ENCODE data around the gene TENT5C. TPM values are rescaled to one million over a fixed set of nuclear protein-coding genes. Genes with fewer than 3 reads are reported as not detected.

The TENT5C gene
- total RNA-seq, 1 donor from 2014 or later: 3.5 TPM

GRCh38 chr1:117579221-117579906 is 26.5 kb upstream of the TENT5C start:
- Mint-ChIP-seq H3K27ac (no peak overlapping the region), H3K36me3 (ENCODE audit: low read depth) (no peaks in the 10 kb centered on the region), H3K27me3 (no peaks in the 10 kb centered on the region), H3K9me3 (no peaks in the 10 kb centered on the region), H3K4me1 (no peaks in the 10 kb centered on the region), H3K4me3 (no peak overlapping the region)
- no peak for DNase-seq
- intact Hi-C loops (cut with micrococcal nuclease): no loop called here

- H3K36me3 Mint-ChIP-seq (ENCODE audit: low read depth): no peaks in the 10 kb centered on the region
- no peak overlapping the region for H3K4me3 Mint-ChIP-seq
Measured at GRCh38 chr1:117580436-117580835, 25.4 kb upstream of the TENT5C start.

GRCh38 chr1:117580882-117581281 is 25.0 kb upstream of the TENT5C start:
- no peak for DNase-seq
- no peaks in the 10 kb centered on the region for H3K4me1 Mint-ChIP-seq
- no peak overlapping the region for H3K4me3 Mint-ChIP-seq
- intact Hi-C loops (cut with micrococcal nuclease): no loop called here
- H3K27me3 Mint-ChIP-seq: no peaks in the 10 kb centered on the region
- H3K9me3 Mint-ChIP-seq: no peaks in the 10 kb centered on the region
- no peak overlapping the region for H3K27ac Mint-ChIP-seq
- H3K36me3 Mint-ChIP-seq (ENCODE audit: low read depth): no peaks in the 10 kb centered on the region

More at GRCh38 chr1:117580436-117580835, 25.4 kb upstream of the TENT5C start:
- no peaks in the 10 kb centered on the region for H3K9me3 Mint-ChIP-seq
- no peaks in the 10 kb centered on the region for H3K4me1 Mint-ChIP-seq
- no peaks in the 10 kb centered on the region for H3K27me3 Mint-ChIP-seq
- intact Hi-C loops (cut with micrococcal nuclease): no loop called here
- no peak for DNase-seq
- no peak overlapping the region for H3K27ac Mint-ChIP-seq

- intact Hi-C loops (cut with micrococcal nuclease): no loop called here
- H3K36me3 Mint-ChIP-seq (ENCODE audit: low read depth): no peaks in the 10 kb centered on the region
- no peaks in the 10 kb centered on the region for H3K27me3 Mint-ChIP-seq
- DNase-seq: no peak
- H3K4me1 Mint-ChIP-seq: no peaks in the 10 kb centered on the region
- no peak overlapping the region for H3K27ac Mint-ChIP-seq
- no peak overlapping the region for H3K4me3 Mint-ChIP-seq
- no peaks in the 10 kb centered on the region for H3K9me3 Mint-ChIP-seq
Measured at GRCh38 chr1:117581391-117581943, 24.4 kb upstream of the TENT5C start.

- intact Hi-C loops (cut with micrococcal nuclease): no loop called here
- Mint-ChIP-seq H3K4me1 (no peaks in the 10 kb centered on the region), H3K4me3 (no peak overlapping the region), H3K9me3 (no peaks in the 10 kb centered on the region), H3K27me3 (no peaks in the 10 kb centered on the region), H3K36me3 (ENCODE audit: low read depth) (no peaks in the 10 kb centered on the region), H3K27ac (no peak overlapping the region)
- DNase-seq: no peak
Measured at GRCh38 chr1:117582451-117582850, 23.4 kb upstream of the TENT5C start.

- Mint-ChIP-seq H3K27me3 (no peaks in the 10 kb centered on the region), H3K36me3 (ENCODE audit: low read depth) (no peaks in the 10 kb centered on the region), H3K27ac (no peak overlapping the region), H3K4me1 (no peaks in the 10 kb centered on the region), H3K4me3 (no peak overlapping the region), H3K9me3 (no peaks in the 10 kb centered on the region)
- no peak for DNase-seq
- intact Hi-C loops (cut with micrococcal nuclease): no loop called here
Measured at GRCh38 chr1:117583247-117583646, 22.6 kb upstream of the TENT5C start.

GRCh38 chr1:117584181-117584580 is 21.7 kb upstream of the TENT5C start:
- H3K36me3 Mint-ChIP-seq (ENCODE audit: low read depth): no peaks in the 10 kb centered on the region
- peaks cover 3% of the 10 kb centered on the region for H3K27me3 Mint-ChIP-seq
- intact Hi-C loops (cut with micrococcal nuclease): no loop called here
- no peaks in the 10 kb centered on the region for H3K9me3 Mint-ChIP-seq
- H3K4me1 Mint-ChIP-seq: no peaks in the 10 kb centered on the region
- DNase-seq: no peak
- H3K4me3 Mint-ChIP-seq: no peak overlapping the region
- H3K27ac Mint-ChIP-seq: no peak overlapping the region

- no peak for DNase-seq
- Mint-ChIP-seq H3K9me3 (no peaks in the 10 kb centered on the region), H3K27me3 (peaks cover 3% of the 10 kb centered on the region), H3K4me1 (no peaks in the 10 kb centered on the region), H3K36me3 (ENCODE audit: low read depth) (no peaks in the 10 kb centered on the region), H3K4me3 (no peak overlapping the region), H3K27ac (no peak overlapping the region)
- intact Hi-C loops (cut with micrococcal nuclease): no loop called here
Measured at GRCh38 chr1:117585086-117585485, 20.8 kb upstream of the TENT5C start.

- DNase-seq: no peak
- Mint-ChIP-seq H3K4me3 (no peak overlapping the region), H3K9me3 (no peaks in the 10 kb centered on the region), H3K27me3 (peaks cover 9% of the 10 kb centered on the region), H3K27ac (no peak overlapping the region), H3K36me3 (ENCODE audit: low read depth) (no peaks in the 10 kb centered on the region), H3K4me1 (no peaks in the 10 kb centered on the region)
- intact Hi-C loops (cut with micrococcal nuclease): no loop called here
Measured at GRCh38 chr1:117586337-117586736, 19.5 kb upstream of the TENT5C start.

GRCh38 chr1:117586747-117587498 is 18.9 kb upstream of the TENT5C start:
- Mint-ChIP-seq H3K9me3 (no peaks in the 10 kb centered on the region), H3K4me3 (no peak overlapping the region), H3K36me3 (ENCODE audit: low read depth) (no peaks in the 10 kb centered on the region), H3K4me1 (no peaks in the 10 kb centered on the region), H3K27ac (no peak overlapping the region), H3K27me3 (peaks cover 11% of the 10 kb centered on the region)
- intact Hi-C loops (cut with micrococcal nuclease): no loop called here
- no peak for DNase-seq

- no peak overlapping the region for H3K27ac Mint-ChIP-seq
- H3K4me3 Mint-ChIP-seq: no peak overlapping the region
- no peaks in the 10 kb centered on the region for H3K36me3 Mint-ChIP-seq (ENCODE audit: low read depth)
- peaks cover 15% of the 10 kb centered on the region for H3K27me3 Mint-ChIP-seq
- H3K4me1 Mint-ChIP-seq: no peaks in the 10 kb centered on the region
- H3K9me3 Mint-ChIP-seq: no peaks in the 10 kb centered on the region
- intact Hi-C loops (cut with micrococcal nuclease): no loop called here
- no peak for DNase-seq
Measured at GRCh38 chr1:117587499-117588356, 18.1 kb upstream of the TENT5C start.

- no peaks in the 10 kb centered on the region for H3K9me3 Mint-ChIP-seq
- H3K4me1 Mint-ChIP-seq: no peaks in the 10 kb centered on the region
- no peak for DNase-seq
- H3K27ac Mint-ChIP-seq: no peak overlapping the region
- peaks cover 20% of the 10 kb centered on the region for H3K27me3 Mint-ChIP-seq
- intact Hi-C loops (cut with micrococcal nuclease): no loop called here
- no peaks in the 10 kb centered on the region for H3K36me3 Mint-ChIP-seq (ENCODE audit: low read depth)
- H3K4me3 Mint-ChIP-seq: no peak overlapping the region
Measured at GRCh38 chr1:117589544-117589943, 16.3 kb upstream of the TENT5C start.

GRCh38 chr1:117590273-117590925 is 15.4 kb upstream of the TENT5C start:
- intact Hi-C loops (cut with micrococcal nuclease): no loop called here
- no peak for DNase-seq
- no peaks in the 10 kb centered on the region for H3K9me3 Mint-ChIP-seq
- H3K27ac Mint-ChIP-seq: no peak overlapping the region
- H3K4me3 Mint-ChIP-seq: no peak overlapping the region
- H3K27me3 Mint-ChIP-seq: peaks cover 20% of the 10 kb centered on the region
- no peaks in the 10 kb centered on the region for H3K36me3 Mint-ChIP-seq (ENCODE audit: low read depth)
- no peaks in the 10 kb centered on the region for H3K4me1 Mint-ChIP-seq
